ENCODE measurements around the gene PTPRM.
A peak's percentile ranks its signal among the peaks of the same experiment; 100 is the strongest.

The PTPRM gene

GRCh38 chr18:8351161-8351560 lies 784.0 kb downstream of the PTPRM start:
- no peak for DNase-seq

GRCh38 chr18:8354304-8354703 lies 787.2 kb downstream of the PTPRM start:
- no peak for DNase-seq

DNA sequence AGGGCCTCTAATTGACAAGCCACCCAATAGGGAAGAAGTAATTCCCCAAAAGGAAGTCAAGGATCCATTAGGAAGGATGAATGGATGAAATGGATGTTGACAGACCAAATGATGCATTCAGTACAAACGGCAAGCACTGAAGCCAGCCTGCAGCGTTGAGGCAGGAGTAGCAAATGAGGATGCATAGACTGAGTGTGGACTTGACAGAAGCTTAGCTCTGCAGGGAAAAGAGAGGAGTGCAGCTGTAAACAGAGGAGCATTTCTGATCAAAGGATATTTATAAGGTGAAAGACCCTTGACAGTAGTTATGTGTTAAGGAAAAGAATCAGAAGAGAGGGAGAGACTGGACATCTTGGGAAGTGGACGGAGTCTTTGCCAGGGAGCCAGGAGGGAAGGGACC lies 788.9 kb downstream of the PTPRM start:
- no peak for DNase-seq

- no peak for DNase-seq
Measured at GRCh38 chr18:8357320-8357719, 790.2 kb downstream of the PTPRM start.

GRCh38 chr18:8358033-8358765 lies 791.1 kb downstream of the PTPRM start:
- DNase-seq, result no peak

- peak; percentile 65 for DNase-seq
Measured at GRCh38 chr18:8359076-8359475, 792.0 kb downstream of the PTPRM start.

DNA sequence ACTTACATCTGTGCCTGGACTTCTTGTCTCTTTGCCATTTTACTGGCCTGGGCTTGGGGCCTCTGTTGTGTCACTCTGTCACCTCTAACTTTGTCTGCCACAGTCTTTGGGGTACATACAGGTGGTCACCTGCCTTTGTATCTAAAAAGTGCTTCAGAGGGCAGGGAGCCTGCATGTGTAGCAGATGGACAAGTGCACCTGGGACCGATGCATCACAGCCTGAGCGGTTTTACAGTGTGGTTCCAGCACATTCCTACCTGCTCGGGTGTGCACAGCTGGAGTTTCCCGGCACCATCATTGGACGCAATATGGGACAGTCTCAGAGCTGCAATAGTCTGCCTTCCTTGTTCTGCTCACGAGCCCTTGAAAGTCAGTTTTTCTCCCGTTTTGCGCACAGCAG lies 792.4 kb downstream of the PTPRM start:
- no peak for DNase-seq

- no peak for DNase-seq
Measured at GRCh38 chr18:8361941-8362471, 794.9 kb downstream of the PTPRM start.

DNA sequence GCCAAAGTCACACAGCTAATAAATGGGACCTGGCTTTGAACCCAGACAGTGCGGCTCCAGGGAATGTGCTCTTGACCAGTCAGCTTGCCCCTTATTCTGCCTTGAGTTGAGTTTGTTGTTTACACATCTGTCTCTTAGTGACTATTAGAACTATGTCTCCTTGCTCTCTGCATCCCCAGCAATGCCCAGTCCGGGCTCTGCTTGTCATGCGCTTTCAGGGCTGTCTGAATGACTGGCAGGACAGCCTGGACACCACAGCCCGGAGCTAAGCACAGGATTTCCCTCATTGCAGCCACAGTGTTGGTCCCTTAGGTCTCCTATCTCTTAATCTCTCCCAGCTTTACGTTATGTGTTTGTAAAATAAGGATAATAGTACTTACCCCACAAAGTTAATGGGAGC lies 795.7 kb downstream of the PTPRM start:
- DNase-seq, result no peak

GRCh38 chr18:8364385-8364784 lies 797.3 kb downstream of the PTPRM start:
- DNase-seq, result no peak

- no peak for DNase-seq
Measured at GRCh38 chr18:8365006-8365405, 797.9 kb downstream of the PTPRM start.

DNA sequence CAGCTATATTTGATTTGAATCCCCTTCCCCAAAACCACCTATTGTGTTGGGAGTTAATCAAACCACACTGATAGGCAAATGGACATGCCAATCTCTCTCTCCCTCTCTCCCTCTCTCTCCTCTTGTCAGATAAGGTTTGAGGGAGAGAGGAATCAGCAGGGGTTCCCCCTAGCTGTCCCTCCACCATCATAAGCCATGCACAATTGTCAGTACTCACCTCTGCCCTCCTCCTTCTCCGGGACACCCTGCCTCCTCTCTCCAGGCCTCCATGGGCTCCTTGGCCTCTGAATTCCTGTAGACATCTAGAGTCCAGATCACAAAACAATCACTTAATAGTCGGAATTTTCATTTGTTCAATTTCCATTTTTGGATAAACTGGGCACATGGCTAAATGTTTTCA lies 798.4 kb downstream of the PTPRM start:
- no peak for DNase-seq

GRCh38 chr18:8366070-8366469 lies 799.0 kb downstream of the PTPRM start:
- DNase-seq, result no peak

DNA sequence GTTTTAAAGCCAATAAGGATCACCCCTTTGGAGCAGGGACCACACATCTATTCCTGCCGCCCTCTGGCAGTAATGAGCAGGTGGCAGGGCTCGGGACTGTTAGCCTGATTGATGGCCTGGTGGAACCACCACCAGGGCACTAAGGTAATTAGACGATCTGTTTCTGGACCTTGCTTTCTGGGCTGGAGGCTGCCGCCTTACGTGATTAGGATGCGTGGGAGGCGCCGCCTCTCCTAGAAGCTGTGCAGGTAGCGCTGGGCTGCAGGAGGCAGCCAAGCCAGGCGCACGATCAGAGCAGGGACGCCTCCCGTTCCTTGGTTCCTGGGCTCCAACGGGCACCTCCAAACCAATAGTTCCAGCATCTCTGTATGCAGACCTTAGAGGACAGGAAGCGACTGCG lies 799.5 kb downstream of the PTPRM start:
- no peak for DNase-seq

DNA sequence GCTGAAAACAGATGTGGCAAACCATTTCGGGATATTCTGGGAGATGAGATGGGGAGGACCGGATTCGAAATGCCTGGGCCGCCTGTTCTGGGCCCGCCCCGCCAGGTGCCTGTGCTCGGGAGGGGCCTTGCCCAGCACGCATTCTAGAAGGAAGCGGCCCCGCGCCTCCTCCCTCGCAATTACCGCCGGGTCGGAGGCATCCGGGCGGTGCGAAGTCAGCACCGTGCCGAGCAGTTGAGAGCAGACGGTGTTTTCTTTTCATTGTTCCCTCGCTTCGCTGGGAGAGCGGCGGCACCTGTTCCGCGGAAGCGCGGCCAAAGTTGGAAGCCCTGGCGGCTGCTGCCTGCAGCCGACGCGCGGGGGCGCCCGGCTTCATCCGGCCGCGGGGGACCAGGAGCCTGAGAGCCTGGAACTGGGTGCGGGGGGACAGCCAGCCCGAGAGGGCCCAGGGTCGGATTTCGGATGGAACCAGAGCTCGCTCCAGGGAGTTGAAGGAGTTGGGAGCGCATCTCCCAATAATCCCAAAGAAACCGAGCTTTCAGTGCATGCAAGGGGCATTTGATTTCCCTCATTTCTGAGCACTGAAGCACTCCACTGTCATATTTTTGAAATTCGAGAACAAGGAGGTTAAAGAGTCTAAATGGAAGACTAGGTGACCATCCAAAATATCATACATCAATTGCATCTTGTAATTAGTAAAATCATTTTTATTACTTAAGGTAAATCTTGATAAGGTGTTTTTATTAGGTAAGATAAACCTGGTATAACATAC lies 800.3 kb downstream of the PTPRM start:
- DNase-seq, result peak; percentile 77

DNA sequence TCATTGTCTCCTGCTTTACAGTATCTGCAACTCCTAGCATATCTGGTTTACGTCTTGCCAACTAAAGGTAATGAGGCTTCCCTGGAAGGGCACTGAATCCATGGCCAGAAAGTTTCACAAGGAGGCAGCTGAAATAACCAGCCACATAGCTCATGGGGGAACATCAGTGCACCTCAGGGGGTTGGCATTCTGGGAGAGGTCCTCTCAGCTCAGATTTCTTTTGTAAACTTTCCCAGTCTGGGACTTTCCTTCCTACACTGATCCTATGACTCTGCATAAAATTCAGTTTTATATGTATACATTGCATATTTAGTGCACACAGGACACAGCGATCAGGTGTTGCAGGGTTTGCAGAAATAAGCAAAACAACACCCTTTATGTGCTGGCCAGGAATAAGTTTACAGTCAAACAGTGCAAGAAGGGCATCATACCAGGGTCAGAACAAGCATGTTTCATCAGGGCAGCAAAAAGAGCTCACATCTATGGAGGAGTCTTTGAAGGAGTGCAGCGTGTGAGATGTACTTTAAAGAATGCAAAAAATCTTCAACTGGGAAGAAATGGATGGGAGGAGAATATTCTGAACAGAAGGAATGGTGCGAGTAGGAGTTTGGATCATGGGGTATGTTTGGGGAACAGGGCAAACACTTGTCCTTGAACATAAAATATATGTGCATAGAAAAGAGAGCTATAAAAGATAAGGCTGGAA lies 801.5 kb downstream of the PTPRM start:
- no peak for DNase-seq

- no peak for DNase-seq
Measured at GRCh38 chr18:8373486-8373885, 806.4 kb downstream of the PTPRM start.

- no peak for DNase-seq
Measured at GRCh38 chr18:8374676-8375075, 807.6 kb downstream of the PTPRM start.

DNA sequence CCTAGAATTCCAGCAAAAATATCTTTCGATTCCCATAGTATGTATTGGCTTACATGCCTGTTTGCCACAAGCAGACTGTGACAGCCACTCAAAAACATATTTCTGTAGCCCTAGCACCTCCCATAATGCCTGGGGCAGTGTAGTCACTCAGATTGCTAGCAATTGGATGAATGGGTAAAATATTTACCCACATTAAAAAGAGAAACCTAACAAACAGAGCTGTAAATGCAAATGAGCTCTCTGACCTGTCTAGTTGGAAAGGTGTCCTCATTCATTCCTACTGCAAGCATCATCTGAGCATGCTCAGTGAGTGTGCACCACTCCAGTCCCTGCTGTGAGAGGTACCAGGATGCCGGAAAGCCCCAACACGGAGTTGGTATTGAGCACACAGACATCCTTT lies 808.1 kb downstream of the PTPRM start:
- DNase-seq, result no peak

DNA sequence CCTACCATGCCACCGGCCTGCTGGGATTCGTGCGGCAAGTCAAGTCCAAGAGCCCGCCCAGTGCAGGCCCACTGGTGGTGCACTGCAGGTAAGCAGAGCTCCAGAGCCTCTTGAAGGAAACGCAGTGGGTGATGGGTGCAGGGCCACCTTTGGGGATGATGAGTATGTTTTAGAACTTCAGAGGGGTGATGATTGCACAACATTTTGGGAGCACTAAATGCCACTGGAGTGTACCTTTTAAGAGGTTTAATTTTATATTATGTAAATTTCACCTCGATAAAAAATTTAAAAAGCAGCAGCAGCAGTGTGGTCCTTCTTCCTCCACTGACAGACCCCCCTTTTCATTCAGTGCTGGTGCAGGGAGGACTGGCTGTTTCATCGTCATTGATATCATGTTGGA lies 809.0 kb downstream of the PTPRM start:
- no peak for DNase-seq

DNA sequence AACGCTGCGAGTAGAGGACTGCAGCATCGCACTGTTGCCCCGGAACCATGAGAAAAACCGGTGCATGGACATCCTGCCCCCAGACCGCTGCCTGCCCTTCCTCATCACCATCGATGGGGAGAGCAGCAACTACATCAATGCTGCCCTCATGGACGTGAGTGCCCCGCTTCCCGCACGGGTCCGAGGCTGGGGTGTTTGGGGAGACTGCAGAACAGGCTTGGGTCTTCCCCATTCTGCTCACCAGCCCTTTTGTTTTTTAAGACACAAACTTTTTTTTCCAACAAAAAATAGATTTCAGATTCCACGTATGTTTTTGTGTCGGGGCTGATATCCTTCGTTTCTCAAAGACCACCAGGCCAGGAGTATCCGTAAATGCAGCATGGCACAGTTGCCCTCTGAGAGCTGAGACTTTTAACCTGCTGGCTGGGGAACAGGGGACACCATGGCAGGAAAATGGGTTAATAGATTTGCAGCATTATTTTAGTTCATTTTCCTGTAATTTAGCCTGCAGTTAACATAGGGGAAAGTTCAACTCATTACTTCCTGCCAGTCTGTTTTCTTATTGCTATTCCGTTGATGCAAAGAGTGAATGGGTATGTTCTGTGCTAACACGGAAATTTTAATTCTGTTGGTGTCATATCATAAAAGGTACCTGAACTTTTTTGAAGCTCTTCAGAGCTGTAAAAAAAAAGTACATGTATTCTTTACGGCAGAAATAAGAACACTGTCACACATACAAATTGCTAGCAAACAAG lies 812.2 kb downstream of the PTPRM start:
- DNase-seq, result no peak

- DNase-seq, result no peak
Measured at GRCh38 chr18:8380006-8380405, 812.9 kb downstream of the PTPRM start.

GRCh38 chr18:8380926-8381325 lies 813.8 kb downstream of the PTPRM start:
- no peak for DNase-seq
